K562 (cell line): ENCODE data around the gene LSR. TPM values are rescaled to one million over a fixed set of nuclear protein-coding genes. Genes with fewer than 3 reads are reported as not detected.

ENCODE experiments used
- AFF4 ChIP-seq: sonication (generic); formaldehyde crosslinking; IDR thresholded peaks from 2 replicates; pipeline ENCODE4 v1.8.0; 2023; ENCODE audit warnings: mild to moderate bottlenecking, missing genetic modification reagents
- CUX1 ChIP-seq: fragments of 200-800 bp; sonication (Bioruptor generic); IDR thresholded peaks from 2 replicates; pipeline ENCODE4 v1.6.1; 2016; ENCODE audit warnings: missing genetic modification characterization, missing compliant biosample characterization
- GATA2 ChIP-seq: sonication (generic); formaldehyde crosslinking; IDR thresholded peaks from 2 replicates; pipeline ENCODE4 v1.4.0; 2020; ENCODE audit warnings: mild to moderate bottlenecking, missing genetic modification reagents
- MYC ChIP-seq, 2 experiments: fragments of 250-450 bp in 1 of 2; sonication (Bioruptor Pico) in 1 of 2; IDR thresholded peaks; 2 replicates each; pipeline versions ENCODE4 v1.5.1 to v1.6.1; 2012 to 2021; ENCODE audit warnings: low read depth in 2 of 2, borderline replicate concordance in 1 of 2, improper control_type of control experiment in 1 of 2, low read length in 1 of 2, mild to moderate bottlenecking in 1 of 2, moderate library complexity in 1 of 2
- NCOA2 ChIP-seq, 2 experiments: fragments of 450-650 bp; IDR thresholded peaks; 2 replicates each; pipeline ENCODE4 v1.6.1; 2018; ENCODE audit warnings: mild to moderate bottlenecking in 2 of 2, moderate library complexity in 1 of 2; ENCODE audit not compliant: partially characterized antibody in 2 of 2
- SFPQ ChIP-seq: fragments of 200-400 bp; formaldehyde crosslinking; IDR thresholded peaks from 2 replicates; pipeline ENCODE4 v1.6.1; 2017; ENCODE audit warnings: mild to moderate bottlenecking, low read depth, low read length, moderate library complexity
- U2AF1 ChIP-seq: fragments of 200-400 bp; formaldehyde crosslinking; optimal IDR thresholded peaks from 2 replicates; pipeline ENCODE3; 2017; ENCODE audit warnings: mild to moderate bottlenecking, low read depth, low read length, moderate library complexity
- polyA plus RNA-seq, 8 experiments: library from polyadenylated mRNA; depleted of rRNA in 4 of 8; stranded (reverse) in 5 of 8; unstranded in 3 of 8; fragments of >200 nt; fragmentation: Nextera tagmentation in 2 of 8; fragmentation: Illumina TruSeq in 1 of 8; extraction: Ambion mirVana in 2 of 8; extraction: Trizol in 1 of 8; gene quantifications; 2 replicates each; pipeline versions ENCODE4 v1.2.1 to v1.2.3, GENCODE V29; 2011 to 2014; ENCODE audit warnings: inconsistent platforms in 1 of 8, missing spikeins in 1 of 8
- total RNA-seq, 7 experiments: library from RNA; depleted of rRNA in 6 of 7; stranded (reverse); fragments of >200 nt in 6 of 7; fragmentation: Illumina TruSeq in 2 of 7; extraction: Trizol in 2 of 7; gene quantifications; 2 replicates each; pipeline versions ENCODE4 v1.2.1 to v1.2.3, GENCODE V29; 2011 to 2021; ENCODE audit warnings: low replicate concordance in 1 of 7

Gene LSR
- total and polyA plus RNA-seq, 9 of the 15 experiments (the other 6 are each of a cell fraction or from before 2014, with no cell fraction given), result 0.44 to 87.9 (median 28.0) TPM

DNA sequence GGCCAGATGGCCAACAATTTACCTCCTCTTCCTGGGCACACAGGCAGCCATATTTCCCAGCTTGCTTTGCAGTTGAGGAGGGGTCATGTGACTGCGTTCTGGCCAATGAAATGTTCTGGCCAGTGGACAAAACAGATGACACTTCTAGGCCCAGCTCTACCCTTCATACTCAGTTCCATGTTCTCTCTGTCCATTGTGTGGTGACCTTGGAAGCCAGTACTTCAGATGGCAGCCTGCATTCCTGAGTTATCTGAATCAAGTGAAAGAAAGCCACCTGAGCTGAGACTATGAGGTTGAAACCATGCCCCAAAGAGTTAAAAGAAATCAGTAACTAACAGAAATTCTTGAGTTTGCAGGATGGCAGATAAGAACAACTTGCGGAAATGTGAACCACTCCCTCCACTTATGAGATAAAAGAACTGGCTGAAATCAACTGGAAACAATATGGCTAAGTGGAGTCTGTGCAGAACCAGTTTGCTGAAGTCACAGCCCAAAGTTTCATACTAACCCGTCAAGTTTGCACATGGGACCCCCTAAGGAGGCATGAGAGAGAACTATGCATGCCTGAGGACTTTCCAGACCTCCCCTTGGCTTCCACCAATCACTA, 28.4 kb upstream of the LSR start (continued):
- peak; percentile 89 for TF ChIP-seq CUX1 (CRISPR knock-in tag)
- no peak for TF ChIP-seq AFF4 (CRISPR knock-in tag)
- TF ChIP-seq U2AF1, result no peak
- TF ChIP-seq NCOA2 (IDR thresholded peaks at IDR 0.05; ENCODE audit: partially characterized antibody in 2 of 2), result no peak
- TF ChIP-seq SFPQ, result no peak
- TF ChIP-seq GATA2 (CRISPR knock-in tag), result peak; percentile 96
- TF ChIP-seq MYC (IDR thresholded peaks at IDR 0.05; ENCODE audit: low read depth, low read length), result peak; percentile 47; the same call in 1 of the 2 replicates
- TF ChIP-seq MYC (CRISPR knock-in tag; IDR thresholded peaks at IDR 0.05; ENCODE audit: borderline replicate concordance, low read depth), result 0 out of 2 replicates have a peak, but pooled peaks have one; percentile 13
